ENCODE data around the gene LPAR1. TPM values are rescaled to one million over a fixed set of nuclear protein-coding genes. Genes with fewer than 3 reads are reported as not detected.

Gene LPAR1
- polyA plus RNA-seq, 1 donor, result 22.4 TPM

GRCh38 chr9:110923601-110924000, 114.7 kb downstream of the LPAR1 start:
- WGBS (ENCODE audit: insufficient coverage, low lambda C conversion rate), result 100% methylated on average over 2 of the region's 5 CpGs
- Histone ChIP-seq H3K4me3 (ENCODE audit: low read length) (no peak overlapping the region), H3K4me1 (ENCODE audit: control insufficient read depth, insufficient read depth, low read length) (peaks cover 6% of the 10 kb centered on the region), H3K36me3 (ENCODE audit: control insufficient read depth, insufficient read depth, low read length) (no peaks in the 10 kb centered on the region), H3K27ac (ENCODE audit: low read length) (no peak overlapping the region), H3K27me3 (ENCODE audit: control insufficient read depth, insufficient read depth, low read length) (no peaks in the 10 kb centered on the region), H3K9me3 (ENCODE audit: control insufficient read depth, low read depth, low read length) (peaks cover 5% of the 10 kb centered on the region)
- no peak for DNase-seq

- no peaks in the 10 kb centered on the region for H3K36me3 ChIP-seq (ENCODE audit: control insufficient read depth, insufficient read depth, low read length)
- no peaks in the 10 kb centered on the region for H3K27me3 ChIP-seq (ENCODE audit: control insufficient read depth, insufficient read depth, low read length)
- no peak overlapping the region for H3K4me3 ChIP-seq (ENCODE audit: low read length)
- peaks cover 5% of the 10 kb centered on the region for H3K9me3 ChIP-seq (ENCODE audit: control insufficient read depth, low read depth, low read length)
- no peak for DNase-seq
- peaks cover 6% of the 10 kb centered on the region for H3K4me1 ChIP-seq (ENCODE audit: control insufficient read depth, insufficient read depth, low read length)
- H3K27ac ChIP-seq (ENCODE audit: low read length), result no peak overlapping the region
- WGBS (ENCODE audit: insufficient coverage, low lambda C conversion rate), result no CpG with 5 or more reads among the region's 3 CpGs
Measured at GRCh38 chr9:110922145-110922544, 116.1 kb downstream of the LPAR1 start.

GRCh38 chr9:110921705-110922104, 116.6 kb downstream of the LPAR1 start:
- H3K4me3 ChIP-seq (ENCODE audit: low read length), result no peak overlapping the region
- H3K36me3 ChIP-seq (ENCODE audit: control insufficient read depth, insufficient read depth, low read length), result no peaks in the 10 kb centered on the region
- H3K4me1 ChIP-seq (ENCODE audit: control insufficient read depth, insufficient read depth, low read length), result peaks cover 6% of the 10 kb centered on the region
- DNase-seq, result no peak
- WGBS (ENCODE audit: insufficient coverage, low lambda C conversion rate), result 100% methylated on average over 2 of the region's 5 CpGs
- peaks cover 5% of the 10 kb centered on the region for H3K9me3 ChIP-seq (ENCODE audit: control insufficient read depth, low read depth, low read length)
- H3K27ac ChIP-seq (ENCODE audit: low read length), result no peak overlapping the region
- no peaks in the 10 kb centered on the region for H3K27me3 ChIP-seq (ENCODE audit: control insufficient read depth, insufficient read depth, low read length)

GRCh38 chr9:110919609-110920008, 118.7 kb downstream of the LPAR1 start:
- Histone ChIP-seq H3K27ac (ENCODE audit: low read length) (peak overlapping the region; percentile 24), H3K36me3 (ENCODE audit: control insufficient read depth, insufficient read depth, low read length) (no peaks in the 10 kb centered on the region), H3K4me3 (ENCODE audit: low read length) (no peak overlapping the region), H3K27me3 (ENCODE audit: control insufficient read depth, insufficient read depth, low read length) (no peaks in the 10 kb centered on the region), H3K4me1 (ENCODE audit: control insufficient read depth, insufficient read depth, low read length) (peaks cover 6% of the 10 kb centered on the region), H3K9me3 (ENCODE audit: control insufficient read depth, low read depth, low read length) (peaks cover 5% of the 10 kb centered on the region)
- WGBS (ENCODE audit: insufficient coverage, low lambda C conversion rate), result no CpG with 5 or more reads among the region's 3 CpGs
- peak; percentile 31 to 55 for DNase-seq

- no CpG with 5 or more reads among the region's 3 CpGs for WGBS (ENCODE audit: insufficient coverage, low lambda C conversion rate)
Measured at GRCh38 chr9:110919050-110919435, 119.2 kb downstream of the LPAR1 start.

GRCh38 chr9:110918316-110919049, 119.8 kb downstream of the LPAR1 start:
- DNase-seq, result no peak
- H3K27ac ChIP-seq (ENCODE audit: low read length), result no peak overlapping the region
- H3K4me1 ChIP-seq (ENCODE audit: control insufficient read depth, insufficient read depth, low read length), result peaks cover 6% of the 10 kb centered on the region
- peaks cover 5% of the 10 kb centered on the region for H3K9me3 ChIP-seq (ENCODE audit: control insufficient read depth, low read depth, low read length)
- no peaks in the 10 kb centered on the region for H3K36me3 ChIP-seq (ENCODE audit: control insufficient read depth, insufficient read depth, low read length)
- H3K4me3 ChIP-seq (ENCODE audit: low read length), result no peak overlapping the region
- 80% methylated on average over 1 of the region's 1 CpG for WGBS (ENCODE audit: insufficient coverage, low lambda C conversion rate)
- H3K27me3 ChIP-seq (ENCODE audit: control insufficient read depth, insufficient read depth, low read length), result no peaks in the 10 kb centered on the region

More at GRCh38 chr9:110919050-110919435, 119.2 kb downstream of the LPAR1 start:
- Histone ChIP-seq H3K36me3 (ENCODE audit: control insufficient read depth, insufficient read depth, low read length) (no peaks in the 10 kb centered on the region), H3K4me1 (ENCODE audit: control insufficient read depth, insufficient read depth, low read length) (peaks cover 6% of the 10 kb centered on the region), H3K9me3 (ENCODE audit: control insufficient read depth, low read depth, low read length) (peaks cover 5% of the 10 kb centered on the region), H3K4me3 (ENCODE audit: low read length) (no peak overlapping the region), H3K27me3 (ENCODE audit: control insufficient read depth, insufficient read depth, low read length) (no peaks in the 10 kb centered on the region), H3K27ac (ENCODE audit: low read length) (peak overlapping the region; percentile 24)
- DNase-seq, result no peak

- H3K27me3 ChIP-seq (ENCODE audit: control insufficient read depth, insufficient read depth, low read length), result no peaks in the 10 kb centered on the region
- 89% methylated on average over 1 of the region's 2 CpGs for WGBS (ENCODE audit: insufficient coverage, low lambda C conversion rate)
- H3K9me3 ChIP-seq (ENCODE audit: control insufficient read depth, low read depth, low read length), result peaks cover 5% of the 10 kb centered on the region
- DNase-seq, result no peak
- H3K4me3 ChIP-seq (ENCODE audit: low read length), result no peak overlapping the region
- H3K4me1 ChIP-seq (ENCODE audit: control insufficient read depth, insufficient read depth, low read length), result peaks cover 6% of the 10 kb centered on the region
- no peak overlapping the region for H3K27ac ChIP-seq (ENCODE audit: low read length)
- no peaks in the 10 kb centered on the region for H3K36me3 ChIP-seq (ENCODE audit: control insufficient read depth, insufficient read depth, low read length)
Measured at GRCh38 chr9:110916403-110916802, 121.9 kb downstream of the LPAR1 start.

GRCh38 chr9:110912419-110913291, 125.6 kb downstream of the LPAR1 start:
- Histone ChIP-seq H3K27ac (ENCODE audit: low read length) (no peak overlapping the region), H3K9me3 (ENCODE audit: control insufficient read depth, low read depth, low read length) (peaks cover 4% of the 10 kb centered on the region), H3K4me3 (ENCODE audit: low read length) (no peak overlapping the region), H3K27me3 (ENCODE audit: control insufficient read depth, insufficient read depth, low read length) (no peaks in the 10 kb centered on the region), H3K36me3 (ENCODE audit: control insufficient read depth, insufficient read depth, low read length) (no peaks in the 10 kb centered on the region), H3K4me1 (ENCODE audit: control insufficient read depth, insufficient read depth, low read length) (no peaks in the 10 kb centered on the region)
- no CpG with 5 or more reads among the region's 7 CpGs for WGBS (ENCODE audit: insufficient coverage, low lambda C conversion rate)
- DNase-seq, result no peak

- Histone ChIP-seq H3K4me1 (ENCODE audit: control insufficient read depth, insufficient read depth, low read length) (no peaks in the 10 kb centered on the region), H3K9me3 (ENCODE audit: control insufficient read depth, low read depth, low read length) (peaks cover 4% of the 10 kb centered on the region), H3K4me3 (ENCODE audit: low read length) (no peak overlapping the region), H3K36me3 (ENCODE audit: control insufficient read depth, insufficient read depth, low read length) (no peaks in the 10 kb centered on the region), H3K27me3 (ENCODE audit: control insufficient read depth, insufficient read depth, low read length) (no peaks in the 10 kb centered on the region), H3K27ac (ENCODE audit: low read length) (no peak overlapping the region)
- no peak for DNase-seq
- 49% methylated on average over 3 of the region's 4 CpGs for WGBS (ENCODE audit: insufficient coverage, low lambda C conversion rate)
Measured at GRCh38 chr9:110911659-110912418, 126.4 kb downstream of the LPAR1 start.

GRCh38 chr9:110908894-110909293, 129.4 kb downstream of the LPAR1 start:
- Histone ChIP-seq H3K4me3 (ENCODE audit: low read length) (no peak overlapping the region), H3K36me3 (ENCODE audit: control insufficient read depth, insufficient read depth, low read length) (no peaks in the 10 kb centered on the region), H3K27me3 (ENCODE audit: control insufficient read depth, insufficient read depth, low read length) (no peaks in the 10 kb centered on the region), H3K9me3 (ENCODE audit: control insufficient read depth, low read depth, low read length) (peaks cover 4% of the 10 kb centered on the region), H3K27ac (ENCODE audit: low read length) (no peak overlapping the region), H3K4me1 (ENCODE audit: control insufficient read depth, insufficient read depth, low read length) (no peaks in the 10 kb centered on the region)
- no CpG with 5 or more reads among the region's 2 CpGs for WGBS (ENCODE audit: insufficient coverage, low lambda C conversion rate)
- DNase-seq, result no peak

All from large intestine (tissue), 3 donors.